GM12865 (cell line): ENCODE measurements around the gene PP2D1.
"Not testable (repeated sequence)": the region's sequence is repeated elsewhere in the genome, so short reads cannot be mapped to it uniquely, and the experiment has no call there.

ENCODE experiments used
- DNase-seq: peaks from one replicate; pipeline ENCODE4 v3.0.0; 2010; ENCODE audit warnings: low read depth
- H3K4me3 ChIP-seq: 2 replicates; pipeline ENCODE4 v1.5.1; 2011; ENCODE audit warnings: mild to moderate bottlenecking, low read depth, low read length, control low read depth
- CTCF ChIP-seq: IDR thresholded peaks from 2 replicates; pipeline ENCODE4 v1.5.1; 2011; ENCODE audit warnings: low read length, control low read depth, low read depth, inconsistent platforms; ENCODE audit not compliant: insufficient read depth; ENCODE audit errors: missing control alignments

The PP2D1 gene

GRCh38 chr3:20007960-20008359 is 4.1 kb downstream of the PP2D1 start:
- TF ChIP-seq CTCF: no peak
- H3K4me3 ChIP-seq: no peak overlapping the region
- DNase-seq: no peak

DNA sequence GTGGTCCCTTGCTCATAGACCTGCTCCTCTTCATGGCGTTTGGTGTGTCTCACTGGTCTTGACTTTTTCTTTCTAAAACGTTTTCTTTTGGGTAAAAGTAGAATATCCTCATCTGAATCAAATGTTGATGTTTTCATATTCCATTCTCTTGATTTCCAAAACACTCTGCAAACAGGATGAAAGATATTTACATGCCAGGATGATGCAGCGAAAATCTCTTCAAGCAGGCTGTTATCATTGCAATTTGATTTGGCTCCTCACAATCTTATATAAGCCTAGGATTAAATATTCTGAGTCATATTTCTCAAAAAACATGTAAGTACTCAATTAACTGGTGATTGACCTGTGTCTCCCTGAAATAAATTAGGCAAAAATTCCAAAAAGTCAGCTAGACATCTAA is 10.1 kb downstream of the PP2D1 start:
- no peak for TF ChIP-seq CTCF
- no peak for DNase-seq
- H3K4me3 ChIP-seq: no peak overlapping the region

GRCh38 chr3:19997502-19997901 is 14.6 kb downstream of the PP2D1 start:
- H3K4me3 ChIP-seq: no peak overlapping the region
- TF ChIP-seq CTCF: no peak
- no peak for DNase-seq

- no peak for DNase-seq
- no peak for TF ChIP-seq CTCF
These were observed 17.3 kb downstream of the PP2D1 start for GRCh38 chr3:19994796-19995195.

DNA sequence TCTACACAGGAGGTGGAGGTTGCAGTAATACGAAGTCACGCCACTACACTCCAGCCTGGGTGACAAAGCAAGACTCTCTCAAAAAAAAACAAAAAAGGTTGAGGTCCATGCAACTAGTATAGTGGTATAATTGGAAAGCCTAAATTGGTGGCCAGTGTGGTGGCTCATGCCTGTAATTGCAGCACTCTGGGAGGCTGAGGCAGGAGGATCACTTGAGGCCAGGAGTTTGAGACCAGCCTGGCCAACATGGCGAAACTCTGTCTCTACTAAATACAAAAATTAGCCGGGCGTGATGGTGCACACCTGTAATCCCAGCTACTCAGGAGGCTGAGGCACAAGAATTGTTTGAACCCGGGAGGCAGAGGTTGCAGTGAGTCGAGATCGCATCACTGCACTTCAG is 23.2 kb downstream of the PP2D1 start:
- DNase-seq, H3K4me3 ChIP-seq: not testable (repeated sequence)

More at GRCh38 chr3:19994796-19995195, 17.3 kb downstream of the PP2D1 start:
- no peak overlapping the region for H3K4me3 ChIP-seq

DNA sequence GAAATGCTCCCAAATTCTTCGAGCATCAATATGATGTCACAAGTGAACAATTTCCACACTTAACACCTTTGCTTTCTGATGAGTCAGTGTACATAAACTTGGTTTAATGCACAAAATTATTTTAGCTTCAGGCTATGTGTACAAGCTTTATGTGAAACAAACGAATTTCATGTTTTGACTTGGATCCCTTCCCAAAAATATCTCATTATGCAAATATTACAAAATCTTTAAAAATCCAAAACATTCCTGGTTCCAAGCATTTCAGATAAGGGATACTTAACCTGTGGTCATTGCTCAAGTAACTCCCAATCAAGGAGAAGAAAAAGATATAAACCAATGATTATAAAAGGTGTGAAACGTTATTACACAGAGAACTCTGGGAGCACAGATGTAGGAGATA is 40.0 kb downstream of the PP2D1 start:
- no peak for TF ChIP-seq CTCF
- DNase-seq: no peak
- H3K4me3 ChIP-seq: no peak overlapping the region

DNA sequence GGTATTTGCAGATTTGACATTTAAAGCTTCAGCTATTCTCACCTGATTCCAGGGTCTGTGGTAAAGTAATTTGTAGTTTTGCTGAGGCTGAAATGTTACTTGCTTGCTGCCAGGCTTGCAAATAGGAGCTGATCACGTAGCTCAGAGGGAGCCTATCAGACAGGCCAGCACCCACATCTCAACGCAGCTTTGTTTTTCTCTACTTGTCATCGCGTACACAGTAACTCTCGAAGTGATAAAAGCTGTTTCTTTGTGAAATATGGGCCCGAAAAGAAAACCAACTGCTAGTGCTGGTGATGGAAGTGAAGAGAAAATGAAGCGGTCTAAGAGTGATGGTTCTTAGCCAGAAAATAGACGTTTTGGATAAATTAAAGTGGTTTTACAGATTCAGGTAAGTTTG is 41.7 kb downstream of the PP2D1 start:
- no peak for DNase-seq
- no peak overlapping the region for H3K4me3 ChIP-seq
- TF ChIP-seq CTCF: no peak
